Right lobe of liver (tissue), 4 donors: Measurements from ENCODE around the gene CYFIP2.

ENCODE experiments used
- CTCF ChIP-seq, 4 donors: fragments of 200-600 bp in 3 of 4; fragments of 450-650 bp in 1 of 4; IDR thresholded peaks; one replicate each; pipeline versions ENCODE4 v1.5.1 to v1.8.0; 2016 to 2022; ENCODE audit warnings: antibody characterized with exemption in 4 of 4, mild to moderate bottlenecking in 2 of 4
- POLR2A ChIP-seq: fragments of 450-650 bp; IDR thresholded peaks from one replicate; pipeline ENCODE4 v1.6.1; 2017; ENCODE audit warnings: antibody characterized with exemption, mild to moderate bottlenecking
- donor health status: DM: no; HTN: no; CAD: no.
- donor health status: DM: no; HTN: no; CAD: no.
- donor health status: DM: no; HTN: yes; CAD: no.

GRCh38 chr5:157342822-157343402 is 77.0 kb downstream of the CYFIP2 start:
- TF ChIP-seq CTCF (IDR thresholded peaks at IDR 0.05), result peak; percentile 37 to 54 (median 44)
- TF ChIP-seq POLR2A, result no peak
